ENCODE measurements around the gene PRODH2. TPM values are rescaled to one million over a fixed set of nuclear protein-coding genes. Genes with fewer than 3 reads are reported as not detected.

Gene PRODH2
- polyA plus RNA-seq, 2 of the 4 experiments (the other 2 are of a cell fraction) = 0.92 to 1.0 TPM

- POLR2A ChIA-PET = interaction anchor here (0.7 kb wide), 1 partner anchor 23 kb away, joined by 5 read pairs; no protein-coding TSS in a partner anchor
- H3K27ac ChIP-seq = no peak overlapping the region
- no peak overlapping the region for H3K4me2 ChIP-seq
- DNase-seq (ENCODE audit: low read depth in 1 of 2, low spot score in 1 of 2) (no peak), FAIRE-seq (no peak), ATAC-seq (no peak)
- H3K4me1 ChIP-seq = peaks cover 4% of the 10 kb centered on the region
- TF ChIP-seq NFE2L2 (conservative IDR thresholded peaks at IDR 0.05; ENCODE audit: low read length) (no peak), KDM5A (IDR thresholded peaks at IDR 0.05) (no peak), EHMT2 (IDR thresholded peaks at IDR 0.05; ENCODE audit: low read depth) (no peak), SMC3 (IDR thresholded peaks at IDR 0.05) (no peak), NR3C1 (IDR thresholded peaks at IDR 0.05) (no peak), RCOR1 (IDR thresholded peaks at IDR 0.05; ENCODE audit: low read depth, low read length) (no peak), RFX5 (IDR thresholded peaks at IDR 0.05) (no peak)
- H3K4me3 ChIP-seq = no peak overlapping the region
- CTCF ChIA-PET = interaction anchor here (0.8 to 5.9 kb wide), 10 partner anchors 8 to 158 kb away, joined by 3 to 23 read pairs (median 4); no protein-coding TSS in a partner anchor
- H3K9me3 ChIP-seq = no peaks in the 10 kb centered on the region
- WGBS (ENCODE audit: missing lambda C conversion rate) = 69% methylated on average over 11 of the region's 12 CpGs
Observed at GRCh38 chr19:35788205-35788960, 24.3 kb downstream of the PRODH2 start.

GRCh38 chr19:35787227-35787799 lies 25.3 kb downstream of the PRODH2 start:
- CTCF ChIA-PET = interaction anchor here (0.8 to 5.9 kb wide), 4 partner anchors 10 to 93 kb away, joined by 3 to 23 read pairs (median 4); no protein-coding TSS in a partner anchor
- H3K27ac ChIP-seq = no peak overlapping the region
- no peaks in the 10 kb centered on the region for H3K9me3 ChIP-seq
- POLR2A ChIA-PET = interaction anchor here (0.7 kb wide), 1 partner anchor 24 kb away, joined by 5 read pairs; no protein-coding TSS in a partner anchor
- H3K4me3 ChIP-seq = no peak overlapping the region
- WGBS (ENCODE audit: missing lambda C conversion rate) = 69% methylated on average over 11 of the region's 15 CpGs
- ATAC-seq (no peak), FAIRE-seq (no peak), DNase-seq (ENCODE audit: low read depth in 1 of 2, low spot score in 1 of 2) (no peak)
- H3K4me1 ChIP-seq = no peaks in the 10 kb centered on the region
- H3K4me2 ChIP-seq = no peak overlapping the region
- no peak for TF ChIP-seq PHF8 (IDR thresholded peaks at IDR 0.05; ENCODE audit: borderline replicate concordance, low read depth)
- no peak for TF ChIP-seq TFCP2L1 (CRISPR knock-in tag; IDR thresholded peaks at IDR 0.05)
- no peak for TF ChIP-seq ZNF302 (CRISPR knock-in tag; IDR thresholded peaks at IDR 0.05)
- no peak for TF ChIP-seq HDAC2 (IDR thresholded peaks at IDR 0.05)
- no peak for TF ChIP-seq MAX (IDR thresholded peaks at IDR 0.05)
- TF ChIP-seq EHMT2 (IDR thresholded peaks at IDR 0.05; ENCODE audit: low read depth) = no peak
- no peak for TF ChIP-seq HOXA7 (CRISPR knock-in tag; IDR thresholded peaks at IDR 0.05)
- no peak for TF ChIP-seq CHD2 (IDR thresholded peaks at IDR 0.05; ENCODE audit: low read length, partially characterized antibody)
- no peak for TF ChIP-seq E2F6 (IDR thresholded peaks at IDR 0.05; ENCODE audit: borderline replicate concordance, low read depth)
- no peak for TF ChIP-seq HES2 (IDR thresholded peaks at IDR 0.05)

- no peak for TF ChIP-seq USF2 (IDR thresholded peaks at IDR 0.05)
- no peak for TF ChIP-seq TP53 (CRISPR knock-in tag; IDR thresholded peaks at IDR 0.05)
- no peak for TF ChIP-seq HOXB13 (CRISPR knock-in tag; IDR thresholded peaks at IDR 0.05; ENCODE audit: low read depth)
- TF ChIP-seq BCL3 (IDR thresholded peaks at IDR 0.05) = no peak
- no peak for TF ChIP-seq HEYL (CRISPR knock-in tag; IDR thresholded peaks at IDR 0.05)
- no peak for TF ChIP-seq CEBPB (IDR thresholded peaks at IDR 0.05)
- no peak for TF ChIP-seq MAFK (IDR thresholded peaks at IDR 0.05; ENCODE audit: partially characterized antibody)
Observed at GRCh38 chr19:35786299-35787160, 26.1 kb downstream of the PRODH2 start.

More at GRCh38 chr19:35786299-35787160, 26.1 kb downstream of the PRODH2 start:
- no peak overlapping the region for H3K4me3 ChIP-seq
- FAIRE-seq = no peak
- no peak for DNase-seq (ENCODE audit: low read depth in 1 of 2, low spot score in 1 of 2)
- ATAC-seq = no peak
- H3K4me2 ChIP-seq = no peak overlapping the region
- ChIA-PET POLR2A (no interaction called here), CTCF (interaction anchor here (0.7 to 5.9 kb wide), 3 partner anchors 9 to 92 kb away, joined by 4 to 23 read pairs (median 5); no protein-coding TSS in a partner anchor)
- WGBS (ENCODE audit: missing lambda C conversion rate) = 83% methylated on average over 25 of the region's 31 CpGs
- H3K4me1 ChIP-seq = no peaks in the 10 kb centered on the region
- H3K9me3 ChIP-seq = no peaks in the 10 kb centered on the region
- H3K27ac ChIP-seq = no peak overlapping the region

Measured in A549 (cell line).